ENCODE results near the gene FLT4. TPM values are rescaled to one million over a fixed set of nuclear protein-coding genes. Genes with fewer than 3 reads are reported as not detected.

FLT4 gene
- total and polyA plus RNA-seq, 2 donors (not counting 1 experiment from before 2014, with no cell fraction given): 0.01 TPM; not detected in 1

DNA sequence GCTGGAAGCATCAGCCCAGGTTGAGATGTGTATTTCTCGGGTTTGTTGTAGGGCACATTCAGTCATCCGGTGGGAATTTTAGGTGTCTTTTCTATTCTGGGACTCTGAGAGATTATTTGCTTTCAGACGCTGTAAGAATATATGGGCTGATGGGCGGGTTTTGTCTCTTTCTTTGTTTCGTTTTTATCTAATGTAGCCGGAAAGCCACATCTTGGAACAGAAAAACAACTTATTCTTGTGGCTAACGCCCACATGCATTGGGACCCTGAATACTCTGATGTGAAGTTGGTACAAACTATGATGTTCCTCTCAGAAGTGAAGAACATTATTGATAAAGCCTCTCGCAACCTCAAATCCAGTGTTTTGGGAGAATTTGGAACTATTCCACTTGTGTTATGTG, 80.5 kb downstream of the FLT4 start:
- Histone ChIP-seq H3K27me3 (replicated peaks in 1 of 4; ENCODE audit: control extremely low read depth in 1 of 4, control insufficient read depth in 3 of 4, insufficient read depth in 4 of 4, low read length in 3 of 4) (no peaks in the 10 kb centered on the region), H3K36me3 (replicated peaks in 1 of 2; ENCODE audit: control extremely low read depth in 1 of 2, control insufficient read depth in 1 of 2, extremely low read depth in 1 of 2, insufficient read depth in 2 of 2, low read length in 1 of 2) (peaks cover 26 to 72% of the 10 kb centered on the region in 2 experiments), H3K4me1 (ENCODE audit: control insufficient read depth in 2 of 2, insufficient read depth in 2 of 2, low read length in 2 of 2) (no peaks in the 10 kb centered on the region), H3K79me2 (ENCODE audit: control insufficient read depth, insufficient read depth, low read length) (no peaks in the 10 kb centered on the region), H2AFZ (ENCODE audit: insufficient read depth, low read depth, low read length, poor library complexity, severe bottlenecking) (no peak overlapping the region), H3K4me3 (ENCODE audit: control extremely low read depth in 1 of 5, extremely low read depth in 1 of 5, insufficient read depth in 1 of 5, low read depth in 2 of 5, low read length in 4 of 5) (no peak overlapping the region), H3K4me2 (replicated peaks; ENCODE audit: low read depth, low read length, poor library complexity, severe bottlenecking) (no peak overlapping the region), H3K9ac (ENCODE audit: low read length) (no peak overlapping the region), H4K20me1 (ENCODE audit: control insufficient read depth, insufficient read depth, low read length, poor library complexity, severe bottlenecking) (no peaks in the 10 kb centered on the region), H3K27ac (ENCODE audit: low read length in 2 of 2) (no peak overlapping the region), H3K9me3 (ENCODE audit: control extremely low read depth in 1 of 3, control insufficient read depth in 2 of 3, insufficient read depth in 1 of 3, low read length in 2 of 3) (no peaks in the 10 kb centered on the region)
- intact Hi-C loops (cut with micrococcal nuclease): no loop called here
- DNase-seq: no peak
- 83% methylated on average over 6 of the region's 8 CpGs for WGBS (ENCODE audit: insufficient coverage)
- Mint-ChIP-seq H3K9me3 (ENCODE audit: insufficient read depth) (no peaks in the 10 kb centered on the region), H3K4me3 (no peak overlapping the region), H3K4me1 (no peaks in the 10 kb centered on the region), H3K27me3 (no peaks in the 10 kb centered on the region), H3K27ac (no peak overlapping the region)
- no peak for ATAC-seq (ENCODE audit: low read depth)
- CTCF ChIA-PET: no interaction called here
- POLR2A ChIA-PET: no interaction called here
- TF ChIP-seq, protein P1, sequence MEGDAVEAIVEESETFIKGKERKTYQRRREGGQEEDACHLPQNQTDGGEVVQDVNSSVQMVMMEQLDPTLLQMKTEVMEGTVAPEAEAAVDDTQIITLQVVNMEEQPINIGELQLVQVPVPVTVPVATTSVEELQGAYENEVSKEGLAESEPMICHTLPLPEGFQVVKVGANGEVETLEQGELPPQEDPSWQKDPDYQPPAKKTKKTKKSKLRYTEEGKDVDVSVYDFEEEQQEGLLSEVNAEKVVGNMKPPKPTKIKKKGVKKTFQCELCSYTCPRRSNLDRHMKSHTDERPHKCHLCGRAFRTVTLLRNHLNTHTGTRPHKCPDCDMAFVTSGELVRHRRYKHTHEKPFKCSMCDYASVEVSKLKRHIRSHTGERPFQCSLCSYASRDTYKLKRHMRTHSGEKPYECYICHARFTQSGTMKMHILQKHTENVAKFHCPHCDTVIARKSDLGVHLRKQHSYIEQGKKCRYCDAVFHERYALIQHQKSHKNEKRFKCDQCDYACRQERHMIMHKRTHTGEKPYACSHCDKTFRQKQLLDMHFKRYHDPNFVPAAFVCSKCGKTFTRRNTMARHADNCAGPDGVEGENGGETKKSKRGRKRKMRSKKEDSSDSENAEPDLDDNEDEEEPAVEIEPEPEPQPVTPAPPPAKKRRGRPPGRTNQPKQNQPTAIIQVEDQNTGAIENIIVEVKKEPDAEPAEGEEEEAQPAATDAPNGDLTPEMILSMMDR (IDR thresholded peaks at IDR 0.05): no peak
- TF ChIP-seq EZH2 (IDR thresholded peaks at IDR 0.05; ENCODE audit: borderline replicate concordance, insufficient read depth, low read depth, low read length, poor library complexity, severe bottlenecking): no peak

- Histone ChIP-seq H3K9me3 (ENCODE audit: control extremely low read depth in 1 of 3, control insufficient read depth in 2 of 3, insufficient read depth in 1 of 3, low read length in 2 of 3) (no peaks in the 10 kb centered on the region), H3K36me3 (replicated peaks in 1 of 2; ENCODE audit: control extremely low read depth in 1 of 2, control insufficient read depth in 1 of 2, extremely low read depth in 1 of 2, insufficient read depth in 2 of 2, low read length in 1 of 2) (peaks cover 20 to 39% of the 10 kb centered on the region in 2 experiments), H3K9ac (ENCODE audit: low read length) (no peak overlapping the region), H3K4me1 (ENCODE audit: control insufficient read depth in 2 of 2, insufficient read depth in 2 of 2, low read length in 2 of 2) (no peaks in the 10 kb centered on the region), H2AFZ (ENCODE audit: insufficient read depth, low read depth, low read length, poor library complexity, severe bottlenecking) (no peak overlapping the region), H3K27me3 (replicated peaks in 1 of 4; ENCODE audit: control extremely low read depth in 1 of 4, control insufficient read depth in 3 of 4, insufficient read depth in 4 of 4, low read length in 3 of 4) (no peaks in the 10 kb centered on the region), H3K27ac (ENCODE audit: low read length in 2 of 2) (no peak overlapping the region), H3K4me3 (ENCODE audit: control extremely low read depth in 1 of 5, extremely low read depth in 1 of 5, insufficient read depth in 1 of 5, low read depth in 2 of 5, low read length in 4 of 5) (no peak overlapping the region), H4K20me1 (ENCODE audit: control insufficient read depth, insufficient read depth, low read length, poor library complexity, severe bottlenecking) (no peaks in the 10 kb centered on the region), H3K79me2 (ENCODE audit: control insufficient read depth, insufficient read depth, low read length) (peaks cover 23% of the 10 kb centered on the region), H3K4me2 (replicated peaks; ENCODE audit: low read depth, low read length, poor library complexity, severe bottlenecking) (no peak overlapping the region)
- TF ChIP-seq, protein P1 (IDR thresholded peaks at IDR 0.05): no peak
- no peak for TF ChIP-seq EZH2 (IDR thresholded peaks at IDR 0.05; ENCODE audit: borderline replicate concordance, insufficient read depth, low read depth, low read length, poor library complexity, severe bottlenecking)
- Mint-ChIP-seq H3K27me3 (no peaks in the 10 kb centered on the region), H3K27ac (no peak overlapping the region), H3K4me1 (no peaks in the 10 kb centered on the region), H3K4me3 (no peak overlapping the region), H3K9me3 (ENCODE audit: insufficient read depth) (no peaks in the 10 kb centered on the region)
- ChIA-PET POLR2A (no interaction called here), CTCF (no interaction called here)
- intact Hi-C loops (cut with micrococcal nuclease): no loop called here
- no peak for DNase-seq
- no CpG with 5 or more reads among the region's 3 CpGs for WGBS (ENCODE audit: insufficient coverage)
- ATAC-seq (ENCODE audit: low read depth): no peak
Measured at GRCh38 chr5:180563994-180564393, 85.4 kb downstream of the FLT4 start.
